ENCODE data around the gene ARHGAP26.
A peak's percentile ranks its signal among the peaks of the same experiment; 100 is the strongest.

- peak in 1 of 2 donors; percentile 24 for TF ChIP-seq CTCF (IDR thresholded peaks at IDR 0.05; ENCODE audit: extremely low read depth in 1 of 2, insufficient read depth in 1 of 2, low read depth in 1 of 2, low read length in 2 of 2)
- TF ChIP-seq POLR2A (IDR thresholded peaks at IDR 0.05; ENCODE audit: low read depth, low read length): no peak
- TF ChIP-seq EZH2 (IDR thresholded peaks at IDR 0.05; ENCODE audit: borderline replicate concordance, low read depth, low read length, severe bottlenecking): no peak
- peak; percentile 52 for TF ChIP-seq JUN (IDR thresholded peaks at IDR 0.05; ENCODE audit: borderline replicate concordance, insufficient read depth, insufficient read length, low read depth)
- peak; percentile 24 for TF ChIP-seq POLR2AphosphoS5 (IDR thresholded peaks at IDR 0.05; ENCODE audit: insufficient read depth, low read depth, low read length)
- TF ChIP-seq FOS (IDR thresholded peaks at IDR 0.05; ENCODE audit: borderline replicate concordance, insufficient read depth, low read length): peak; percentile 32
- no peak for TF ChIP-seq MYC (IDR thresholded peaks at IDR 0.05; ENCODE audit: low read depth, low read length)
These were observed 152.2 kb downstream of the ARHGAP26 start for GRCh38 chr5:142922223-142922952.
